Activated CD4-positive, CD25-positive, alpha-beta regulatory T cell (primary cell): ENCODE data around the gene EBPL.
A peak's percentile ranks its signal among the peaks of the same experiment; 100 is the strongest.
"Not testable (repeated sequence)": the region's sequence is repeated elsewhere in the genome, so short reads cannot be mapped to it uniquely, and the experiment has no call there.

Experiments used
- DNase-seq, 4 experiments: peaks; one replicate each; lab custom pipeline; 2025; lab: John Stamatoyannopoulos, UW

EBPL gene

DNA sequence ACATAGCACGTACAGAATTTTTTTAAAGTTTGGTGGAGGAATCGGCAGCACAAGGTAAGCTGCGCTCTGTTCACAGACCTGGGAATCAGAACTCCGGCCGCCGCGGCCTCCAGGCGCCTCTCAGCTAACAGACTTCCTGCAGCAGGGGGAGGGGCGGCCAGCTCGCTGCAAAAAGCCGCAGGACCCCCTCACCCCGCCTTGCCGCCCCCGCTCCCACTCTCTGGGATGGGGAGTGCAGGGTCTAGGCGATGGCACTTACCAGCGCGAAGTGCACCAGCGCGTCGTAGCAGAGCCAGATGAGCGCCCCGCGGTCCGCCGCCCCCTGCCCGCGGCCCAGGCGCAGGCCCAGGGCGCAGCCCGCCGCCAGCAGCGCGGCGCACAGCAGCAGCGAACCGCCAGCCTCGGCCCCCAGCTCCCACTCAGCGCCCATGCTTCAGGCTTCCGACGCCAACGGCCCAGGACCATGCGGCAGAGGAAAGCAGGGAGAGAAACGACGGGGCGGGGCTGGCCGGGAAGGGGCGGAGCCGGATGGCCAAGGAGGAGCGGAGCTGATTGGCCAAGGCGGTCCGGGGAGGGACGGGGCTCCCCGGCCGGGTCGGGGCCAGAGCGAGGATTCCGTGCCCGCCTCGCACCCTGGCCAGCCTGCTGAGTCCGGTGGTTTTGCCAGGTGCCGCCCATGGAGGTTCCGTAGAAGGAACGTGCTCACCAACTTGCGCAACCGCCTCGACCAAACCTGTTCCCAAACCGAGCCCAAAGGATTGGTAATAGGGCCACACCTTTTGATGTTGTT, at the start of gene EBPL:
EBPL (minus strand) TSS at position 492 of the 790 bp plus-strand sequence; CDS start at position 430, 62 bp downstream.
- peak; percentile 69 to 77 (median 74) for DNase-seq

GRCh38 chr13:49740870-49741269, 49.6 kb upstream of the EBPL start:
- DNase-seq = no peak

- no peak for DNase-seq
Observed at GRCh38 chr13:49739498-49740187, 48.4 kb upstream of the EBPL start.

DNA sequence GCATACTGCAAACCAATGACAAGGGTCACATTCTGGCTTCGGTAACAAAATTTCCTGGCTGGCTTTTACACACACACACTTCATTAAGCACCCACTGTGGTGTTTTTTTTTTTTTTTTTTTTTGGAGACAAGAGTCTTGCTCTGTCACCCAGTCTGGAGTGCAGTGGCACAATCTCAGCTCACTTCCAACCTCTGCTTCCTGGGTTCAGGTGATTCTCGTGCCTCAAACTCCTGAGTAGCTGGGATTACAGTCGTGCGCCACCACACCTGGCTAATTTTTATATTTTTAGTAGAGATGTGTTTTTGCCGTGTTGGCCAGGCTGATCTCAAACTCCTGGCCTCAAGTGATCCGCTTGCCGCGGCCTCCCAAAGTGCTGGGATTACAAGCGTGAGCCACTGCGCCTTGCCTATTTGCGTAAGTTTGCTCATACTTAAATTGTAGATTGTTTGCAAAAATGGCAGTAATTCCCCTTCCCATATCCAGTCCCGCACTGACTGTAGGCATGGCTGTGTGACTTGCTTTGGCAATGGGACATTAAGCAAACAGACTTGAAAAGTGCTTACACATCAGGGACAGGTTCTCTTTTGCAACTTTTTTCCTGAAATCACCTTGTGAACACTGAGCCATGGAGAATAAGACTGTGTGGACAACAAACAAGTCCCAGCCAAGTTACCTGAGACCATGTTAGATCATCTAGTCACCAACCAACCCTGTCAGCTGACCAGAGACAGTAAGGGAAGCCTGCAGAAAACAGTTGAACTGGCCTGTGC, 42.1 kb upstream of the EBPL start:
- no peak for DNase-seq

- no peak for DNase-seq
Observed at GRCh38 chr13:49731766-49732165, 40.5 kb upstream of the EBPL start.

GRCh38 chr13:49716615-49717014, 25.3 kb upstream of the EBPL start:
- no peak for DNase-seq

- no peak for DNase-seq
Observed at GRCh38 chr13:49714757-49715156, 23.5 kb upstream of the EBPL start.

DNA sequence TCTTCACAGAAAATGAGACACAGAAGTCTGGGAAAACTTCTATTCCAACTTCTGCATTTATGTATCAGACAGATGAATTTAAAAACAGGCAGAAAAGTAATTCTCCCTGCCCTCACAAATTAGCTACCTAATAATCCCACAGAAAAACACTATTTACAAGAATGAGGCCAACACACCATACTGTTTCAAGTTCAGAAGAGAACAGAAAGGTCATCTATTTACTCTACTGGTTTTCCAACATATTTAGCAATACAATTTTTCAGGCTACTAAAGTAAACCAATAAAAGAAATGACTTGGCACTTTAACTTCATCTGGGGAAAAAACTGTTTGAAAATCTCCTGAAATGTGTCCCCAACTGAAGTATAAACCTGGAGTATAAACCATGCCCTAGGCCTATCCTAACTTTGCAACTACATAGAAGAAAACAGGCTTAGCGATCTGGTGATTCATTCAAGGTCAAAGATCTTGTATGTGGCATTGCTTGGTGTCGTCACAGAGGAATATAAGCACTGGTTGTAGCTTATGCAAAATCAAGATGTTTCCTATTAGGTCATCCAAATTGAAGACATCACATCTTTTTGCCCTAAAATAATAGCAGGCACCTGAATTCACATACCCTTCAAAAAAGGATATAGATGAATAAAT, 20.1 kb upstream of the EBPL start:
- no peak for DNase-seq

- not testable (repeated sequence) for DNase-seq
Observed at GRCh38 chr13:49704264-49704663, 13.0 kb upstream of the EBPL start.

DNA sequence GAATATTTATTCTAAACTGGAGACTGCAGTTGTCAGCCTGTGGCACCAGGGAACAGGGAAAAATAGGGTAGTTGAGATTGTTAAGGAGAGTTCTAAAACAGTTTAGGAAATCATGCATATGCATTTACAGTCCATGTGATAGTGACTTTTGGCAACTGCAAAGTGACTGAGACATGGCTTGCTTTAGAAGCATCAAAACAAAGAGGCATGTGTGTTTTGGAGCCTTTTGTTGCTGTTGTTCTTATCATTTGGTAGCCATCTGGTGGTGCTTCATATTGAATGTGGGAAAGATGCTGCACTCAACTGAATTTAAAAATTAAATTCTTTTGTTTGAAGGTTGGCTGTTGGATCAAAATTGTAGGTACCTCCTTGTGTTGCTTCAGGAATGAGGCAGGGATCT, 10.2 kb upstream of the EBPL start:
- DNase-seq = no peak

- no peak for DNase-seq
Observed at GRCh38 chr13:49697468-49697867, 6.2 kb upstream of the EBPL start.

DNA sequence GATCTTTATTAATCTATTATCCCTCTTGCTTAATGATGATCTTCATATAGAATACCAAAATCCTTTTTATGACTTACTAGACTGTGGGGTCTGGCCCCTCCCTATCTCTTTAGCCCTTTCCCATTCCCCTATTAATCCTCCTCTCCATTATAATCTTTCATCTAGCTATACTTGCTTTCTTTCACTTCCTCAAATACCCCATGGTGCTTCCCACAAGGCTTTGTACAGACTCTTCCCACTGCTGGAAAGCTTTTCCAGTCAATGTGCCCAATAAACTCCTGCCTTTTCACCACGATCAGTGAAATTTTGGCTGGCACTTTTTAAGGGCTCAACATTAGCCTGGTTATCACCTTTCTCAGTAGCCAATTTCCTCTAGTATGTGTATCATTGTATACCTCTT, 3.2 kb upstream of the EBPL start:
- DNase-seq = no peak

DNA sequence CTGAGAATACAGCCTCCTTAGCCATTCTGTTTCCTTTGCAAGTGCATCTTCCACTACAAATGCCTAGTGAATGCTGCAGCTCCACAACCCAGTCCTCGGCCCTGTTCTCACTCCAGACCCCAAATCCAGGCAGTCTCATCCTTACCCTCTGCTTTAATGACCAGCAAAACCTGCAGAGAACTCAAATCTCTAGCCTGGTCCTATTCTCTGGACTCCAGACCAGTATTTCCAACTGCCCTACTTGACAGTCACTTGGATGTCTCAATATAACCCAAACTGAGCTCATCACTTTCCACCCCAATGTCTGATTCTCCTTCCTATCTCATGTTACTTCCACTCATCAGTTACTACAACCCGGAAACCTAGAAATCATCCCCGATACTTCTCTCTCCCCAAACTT, 2.6 kb upstream of the EBPL start:
- DNase-seq = no peak

- DNase-seq = no peak
Observed at GRCh38 chr13:49693191-49693733, 2.0 kb upstream of the EBPL start.

DNA sequence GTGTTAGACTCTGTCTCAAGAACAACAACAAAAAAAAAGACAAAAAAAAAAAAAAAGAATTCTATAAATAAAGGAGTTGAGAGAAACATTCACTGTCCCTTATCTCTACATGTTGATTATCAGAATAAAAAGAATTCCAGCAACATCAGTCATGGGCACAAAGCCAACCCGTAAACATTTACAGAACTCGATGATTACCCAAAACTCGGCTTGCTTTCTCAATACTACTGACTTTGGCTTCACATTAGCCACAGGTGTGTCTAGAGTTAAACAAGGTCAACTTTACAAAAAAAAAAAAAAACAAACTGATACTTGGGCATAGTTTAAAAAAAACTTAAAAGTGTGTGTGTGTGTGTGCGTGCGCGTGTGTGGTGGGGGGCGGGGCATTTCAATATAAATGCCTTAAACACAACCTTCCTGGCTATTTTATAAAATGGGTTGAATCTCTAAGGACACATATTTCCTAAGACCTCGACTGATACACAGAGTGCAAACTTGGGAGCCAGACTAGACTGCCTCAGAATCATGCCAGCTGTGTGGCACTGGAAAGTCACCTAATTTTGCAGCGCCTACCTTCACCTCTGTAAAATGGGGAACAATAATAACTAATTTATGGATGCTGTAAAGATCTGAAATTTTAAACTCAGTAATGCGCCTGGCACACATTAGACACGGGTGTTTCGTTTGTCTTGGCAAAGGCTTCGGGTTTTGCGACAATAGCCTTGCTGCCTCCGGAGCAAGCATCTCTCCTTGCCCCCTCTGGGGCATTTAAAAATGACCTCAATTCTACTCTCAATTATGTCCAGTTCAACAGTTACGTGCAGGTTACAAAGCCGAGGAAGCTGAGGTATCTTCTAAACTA, 922 bp downstream of the EBPL start:
- DNase-seq = no peak

DNA sequence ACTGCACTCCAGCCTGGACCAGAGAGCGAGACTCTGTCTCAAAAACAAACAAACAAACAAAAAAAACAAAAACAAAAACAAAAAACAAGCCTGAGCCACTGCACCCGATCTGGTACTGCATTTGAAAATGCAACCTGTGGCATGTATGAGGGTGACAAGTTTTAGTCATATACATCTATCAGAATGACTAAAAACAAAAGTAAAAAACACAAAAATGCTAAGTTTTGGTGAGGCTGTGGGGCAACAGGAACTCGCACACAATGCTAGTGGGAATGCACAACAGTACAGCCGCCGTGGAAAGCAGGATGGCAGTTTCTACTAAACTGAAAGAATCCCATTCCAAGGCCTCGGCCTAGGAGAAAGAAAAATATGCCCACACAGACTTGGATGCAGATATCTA, 7.8 kb downstream of the EBPL start:
- DNase-seq = no peak

DNA sequence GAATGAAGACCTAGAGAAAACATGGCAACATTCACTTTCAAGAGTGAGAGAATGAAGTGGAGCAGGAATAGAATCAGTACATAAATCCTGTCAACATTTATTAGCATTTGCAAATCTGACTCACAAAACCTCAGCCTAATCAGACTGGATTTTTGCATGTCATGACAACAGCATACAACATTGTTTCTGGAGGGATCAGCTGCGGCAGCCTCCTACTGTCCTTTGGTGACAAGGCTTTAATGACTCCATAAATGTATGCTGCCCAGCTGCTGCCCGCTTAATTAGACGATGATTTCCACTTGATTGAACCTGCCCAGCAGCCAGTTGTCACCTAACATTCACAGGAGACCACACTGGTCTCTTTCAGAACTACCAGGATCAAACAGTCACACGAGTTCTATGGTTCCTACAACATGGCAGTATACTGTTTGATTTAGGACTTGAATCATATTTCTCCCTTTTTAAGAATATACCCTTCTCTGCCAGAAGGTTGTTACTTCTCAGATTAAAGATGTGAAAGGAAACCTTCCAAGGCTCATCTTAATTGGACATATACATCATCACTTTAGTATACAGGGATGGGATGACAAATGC, 9.3 kb downstream of the EBPL start:
- no peak for DNase-seq

DNA sequence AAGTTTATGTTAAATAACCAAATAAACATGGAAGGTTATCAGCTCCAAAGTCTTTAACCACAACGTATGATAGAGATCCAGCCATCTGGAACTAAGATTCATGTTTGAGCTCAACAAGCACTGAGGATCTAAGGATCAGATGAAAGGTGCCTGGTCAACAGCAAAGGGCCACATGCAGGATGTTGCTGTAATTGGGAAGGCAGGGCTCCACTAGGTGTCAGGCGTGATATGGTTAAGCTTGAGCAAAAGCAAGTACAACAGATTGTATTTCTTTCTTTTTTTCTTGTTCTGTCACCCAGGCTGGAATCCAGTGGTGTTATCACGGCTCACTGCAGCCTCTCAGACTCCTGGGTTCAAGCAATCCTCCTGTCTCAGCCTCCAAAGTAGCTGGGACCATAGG, 12.0 kb downstream of the EBPL start:
- DNase-seq = no peak

GRCh38 chr13:49678191-49678914, 12.9 kb downstream of the EBPL start:
- DNase-seq = no peak
